Tibial artery (tissue), 4 donors: Measurements from ENCODE around the gene TANC2.

Source experiments
- DNase-seq, 2 donors: peaks; one replicate each; pipeline ENCODE4 v3.0.0-alpha.2; 2019
- H3K27ac ChIP-seq, 2 donors: fragments of 200-600 bp; sonication (generic) in 1 of 2; 1 replicate in 1 of 2; 2 replicates in 1 of 2; pipeline ENCODE4 v1.5.1; 2018 to 2019; ENCODE audit warnings: mild to moderate bottlenecking in 1 of 2
- H3K27me3 ChIP-seq, 2 donors: fragments of 200-600 bp; sonication (generic) in 1 of 2; one replicate each; pipeline versions ENCODE4 v1.5.1 to v1.6.0; 2016 to 2019
- H3K36me3 ChIP-seq, 3 donors: fragments of 200-600 bp; sonication (generic) in 2 of 3; one replicate each; pipeline ENCODE4 v1.5.1; 2016 to 2019; ENCODE audit warnings: mild to moderate bottlenecking in 2 of 3
- H3K4me1 ChIP-seq, 4 donors: fragments of 200-600 bp; sonication (generic) in 2 of 4; 1 replicate in 3 of 4; 2 replicates in 1 of 4; pipeline ENCODE4 v1.5.1; 2016 to 2019
- H3K4me3 ChIP-seq, 2 donors: fragments of 200-600 bp; sonication (generic) in 1 of 2; 1 replicate in 1 of 2; 2 replicates in 1 of 2; pipeline ENCODE4 v1.5.1; 2018 to 2019; ENCODE audit warnings: mild to moderate bottlenecking in 2 of 2
- H3K9me3 ChIP-seq, 3 donors: fragments of 200-600 bp; sonication (generic) in 1 of 3; one replicate each; pipeline ENCODE4 v1.5.1; 2016 to 2019
- intact Hi-C: fragments of 100-400 bp; cut with DNase I; formaldehyde crosslinking; loops from one replicate; pipeline ENCODE4 v1.15.0; 2023; ENCODE audit warnings: low total_unique reads
- TF ChIP-seq, protein P1 (sequence below), 2 experiments: fragments of 200-600 bp in 1 of 2; fragments of 450-650 bp in 1 of 2; IDR thresholded peaks; one replicate each; pipeline ENCODE4 v1.5.1; 2017 to 2019; ENCODE audit warnings: antibody characterized with exemption in 2 of 2, mild to moderate bottlenecking in 1 of 2, moderate library complexity in 1 of 2

Gene TANC2

DNA sequence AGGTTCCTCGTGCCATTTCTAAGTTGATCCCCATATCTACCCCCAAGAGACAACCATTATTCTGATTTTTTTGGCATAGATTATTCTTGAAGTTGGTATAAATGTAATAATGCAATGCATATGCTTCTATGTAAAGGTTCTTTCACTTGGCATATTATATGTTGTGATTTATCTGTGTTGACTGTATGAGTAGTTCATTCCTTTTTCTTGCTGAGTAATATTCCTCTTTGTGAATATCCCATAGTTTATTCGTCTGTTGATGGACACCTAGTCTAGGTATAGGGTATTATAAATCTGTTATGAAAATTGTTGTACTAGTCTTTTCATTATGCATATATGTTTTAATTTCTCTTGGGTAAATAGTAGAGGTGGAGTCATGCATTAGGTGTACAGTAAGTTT lies 36.6 kb downstream of the TANC2 start:
- TF ChIP-seq, protein P1, sequence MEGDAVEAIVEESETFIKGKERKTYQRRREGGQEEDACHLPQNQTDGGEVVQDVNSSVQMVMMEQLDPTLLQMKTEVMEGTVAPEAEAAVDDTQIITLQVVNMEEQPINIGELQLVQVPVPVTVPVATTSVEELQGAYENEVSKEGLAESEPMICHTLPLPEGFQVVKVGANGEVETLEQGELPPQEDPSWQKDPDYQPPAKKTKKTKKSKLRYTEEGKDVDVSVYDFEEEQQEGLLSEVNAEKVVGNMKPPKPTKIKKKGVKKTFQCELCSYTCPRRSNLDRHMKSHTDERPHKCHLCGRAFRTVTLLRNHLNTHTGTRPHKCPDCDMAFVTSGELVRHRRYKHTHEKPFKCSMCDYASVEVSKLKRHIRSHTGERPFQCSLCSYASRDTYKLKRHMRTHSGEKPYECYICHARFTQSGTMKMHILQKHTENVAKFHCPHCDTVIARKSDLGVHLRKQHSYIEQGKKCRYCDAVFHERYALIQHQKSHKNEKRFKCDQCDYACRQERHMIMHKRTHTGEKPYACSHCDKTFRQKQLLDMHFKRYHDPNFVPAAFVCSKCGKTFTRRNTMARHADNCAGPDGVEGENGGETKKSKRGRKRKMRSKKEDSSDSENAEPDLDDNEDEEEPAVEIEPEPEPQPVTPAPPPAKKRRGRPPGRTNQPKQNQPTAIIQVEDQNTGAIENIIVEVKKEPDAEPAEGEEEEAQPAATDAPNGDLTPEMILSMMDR (IDR thresholded peaks at IDR 0.05) = no peak
- no peaks in the 10 kb centered on the region for H3K4me1 ChIP-seq
- H3K27ac ChIP-seq = no peak overlapping the region
- no peaks in the 10 kb centered on the region for H3K27me3 ChIP-seq
- H3K36me3 ChIP-seq = no peaks in the 10 kb centered on the region
- H3K9me3 ChIP-seq = no peaks in the 10 kb centered on the region
- no peak for DNase-seq
- intact Hi-C loops = no loop called here
- no peak overlapping the region for H3K4me3 ChIP-seq

DNA sequence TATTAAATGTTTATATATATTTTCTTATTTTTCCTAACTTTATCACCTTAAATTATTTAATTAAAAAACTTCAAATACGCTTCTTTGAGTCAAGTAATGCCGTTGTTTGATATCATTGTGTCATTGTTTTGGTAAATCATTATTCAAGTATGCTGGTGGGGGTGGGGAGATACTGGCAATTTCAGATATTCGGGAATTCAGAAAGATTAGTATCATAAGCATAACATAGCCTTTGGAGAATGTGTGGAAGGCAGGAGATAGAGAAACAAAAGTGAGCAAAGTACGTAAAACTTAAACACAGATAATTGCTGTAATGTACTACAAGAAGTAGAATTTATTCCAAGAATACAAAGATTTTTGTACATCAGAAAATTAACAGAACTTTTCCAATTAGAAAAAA lies 49.8 kb downstream of the TANC2 start:
- intact Hi-C loops = no loop called here
- TF ChIP-seq, protein P1 (IDR thresholded peaks at IDR 0.05) = no peak
- no peaks in the 10 kb centered on the region for H3K27me3 ChIP-seq
- no peaks in the 10 kb centered on the region for H3K9me3 ChIP-seq
- no peak overlapping the region for H3K27ac ChIP-seq
- DNase-seq = no peak
- H3K4me3 ChIP-seq = no peak overlapping the region
- H3K4me1 ChIP-seq = no peaks in the 10 kb centered on the region
- H3K36me3 ChIP-seq = no peaks in the 10 kb centered on the region
